MV-4-11 (cell line): ENCODE data around the gene CIAO1.
"Not testable (repeated sequence)": the region's sequence is repeated elsewhere in the genome, so short reads cannot be mapped to it uniquely, and the experiment has no call there.

Experiments used
- DNase-seq: peaks from one replicate; lab custom pipeline; 2025; lab: John Stamatoyannopoulos, UW

The CIAO1 gene

GRCh38 chr2:96276787-96277499 is 10.9 kb downstream of the CIAO1 start:
- no peak for DNase-seq

- DNase-seq, result no peak
These were observed 21.3 kb downstream of the CIAO1 start for GRCh38 chr2:96287273-96287856.

GRCh38 chr2:96291751-96292150 is 25.7 kb downstream of the CIAO1 start:
- no peak for DNase-seq

- not testable (repeated sequence) for DNase-seq
These were observed 28.2 kb downstream of the CIAO1 start for GRCh38 chr2:96294271-96294670.

- DNase-seq, result no peak
These were observed 30.9 kb downstream of the CIAO1 start for GRCh38 chr2:96296925-96297324.

GRCh38 chr2:96301865-96302264 is 35.8 kb downstream of the CIAO1 start:
- no peak for DNase-seq

- no peak for DNase-seq
These were observed 38.6 kb downstream of the CIAO1 start for GRCh38 chr2:96304606-96305005.

- DNase-seq, result peak; percentile 88
These were observed 39.3 kb downstream of the CIAO1 start, which contains the start of gene SNRNP200 for GRCh38 chr2:96305091-96305978. SNRNP200 (minus strand) TSS chr2:96305546; CDS start chr2:96305437, 109 bp downstream.

- no peak for DNase-seq
These were observed 39.9 kb downstream of the CIAO1 start for GRCh38 chr2:96305979-96306308.

GRCh38 chr2:96306370-96306769 is 40.3 kb downstream of the CIAO1 start:
- no peak for DNase-seq

GRCh38 chr2:96308248-96308647 is 42.2 kb downstream of the CIAO1 start:
- DNase-seq, result no peak

GRCh38 chr2:96315005-96315399 is 49.0 kb downstream of the CIAO1 start:
- DNase-seq, result no peak

- peak; percentile 57 for DNase-seq
These were observed 49.5 kb downstream of the CIAO1 start for GRCh38 chr2:96315400-96316071.

- DNase-seq, result no peak
These were observed 51.0 kb downstream of the CIAO1 start for GRCh38 chr2:96316999-96317398.

GRCh38 chr2:96317584-96317997 is 51.6 kb downstream of the CIAO1 start:
- DNase-seq, result no peak

GRCh38 chr2:96318723-96319122 is 52.7 kb downstream of the CIAO1 start:
- DNase-seq, result no peak

GRCh38 chr2:96319396-96319795 is 53.4 kb downstream of the CIAO1 start:
- DNase-seq, result no peak

- no peak for DNase-seq
These were observed 54.3 kb downstream of the CIAO1 start for GRCh38 chr2:96320326-96320725.

- DNase-seq, result no peak
These were observed 55.0 kb downstream of the CIAO1 start for GRCh38 chr2:96320728-96321622.
